ENCODE measurements around the gene TP53BP2.
"Not testable (repeated sequence)": the region's sequence is repeated elsewhere in the genome, so short reads cannot be mapped to it uniquely, and the experiment has no call there.

TP53BP2 gene

GRCh38 chr1:223759273-223759672 lies 86.5 kb downstream of the TP53BP2 start:
- no peak for DNase-seq

GRCh38 chr1:223758734-223759133 lies 87.0 kb downstream of the TP53BP2 start:
- DNase-seq: no peak

- no peak for DNase-seq
Observed at GRCh38 chr1:223756806-223757700, 88.7 kb downstream of the TP53BP2 start.

- DNase-seq: no peak
Observed at GRCh38 chr1:223755992-223756775, 89.6 kb downstream of the TP53BP2 start.

- DNase-seq: no peak
Observed at GRCh38 chr1:223755432-223755792, 90.3 kb downstream of the TP53BP2 start.

- no peak for DNase-seq
Observed at GRCh38 chr1:223754681-223755431, 90.9 kb downstream of the TP53BP2 start.

GRCh38 chr1:223752721-223753515 lies 92.8 kb downstream of the TP53BP2 start:
- DNase-seq: no peak

GRCh38 chr1:223751696-223752095 lies 94.1 kb downstream of the TP53BP2 start:
- DNase-seq: no peak

- DNase-seq: no peak
Observed at GRCh38 chr1:223750730-223751570, 94.8 kb downstream of the TP53BP2 start.

GRCh38 chr1:223748773-223749733 lies 96.7 kb downstream of the TP53BP2 start:
- DNase-seq: peak; percentile 80

- peak; percentile 32 for DNase-seq
Observed at GRCh38 chr1:223748405-223748772, 97.4 kb downstream of the TP53BP2 start.

- DNase-seq: no peak
Observed at GRCh38 chr1:223747838-223748335, 97.9 kb downstream of the TP53BP2 start.

GRCh38 chr1:223745731-223746130 lies 100.0 kb downstream of the TP53BP2 start:
- DNase-seq: no peak

GRCh38 chr1:223742856-223743517 lies 102.8 kb downstream of the TP53BP2 start:
- DNase-seq: no peak

- no peak for DNase-seq
Observed at GRCh38 chr1:223741861-223742260, 103.9 kb downstream of the TP53BP2 start.

- DNase-seq: not testable (repeated sequence)
Observed at GRCh38 chr1:223740038-223740736, 105.6 kb downstream of the TP53BP2 start.

GRCh38 chr1:223739366-223740037 lies 106.2 kb downstream of the TP53BP2 start:
- DNase-seq: no peak

All from hematopoietic multipotent progenitor cell treated with erythropoietin and hydrocortisone succinate and interleukin-3 and kit ligand, for 4 days (in vitro differentiated cells).